ENCODE data around the gene TMEM140.
"Not testable (repeated sequence)": the region's sequence is repeated elsewhere in the genome, so short reads cannot be mapped to it uniquely, and the experiment has no call there.

Gene TMEM140

GRCh38 chr7:135158874-135159273 lies 11.0 kb downstream of the TMEM140 start:
- no peak for DNase-seq (ENCODE audit: low read depth in 2 of 2)

GRCh38 chr7:135159359-135160085 lies 11.7 kb downstream of the TMEM140 start:
- no peak for DNase-seq (ENCODE audit: low read depth in 2 of 2)

DNA sequence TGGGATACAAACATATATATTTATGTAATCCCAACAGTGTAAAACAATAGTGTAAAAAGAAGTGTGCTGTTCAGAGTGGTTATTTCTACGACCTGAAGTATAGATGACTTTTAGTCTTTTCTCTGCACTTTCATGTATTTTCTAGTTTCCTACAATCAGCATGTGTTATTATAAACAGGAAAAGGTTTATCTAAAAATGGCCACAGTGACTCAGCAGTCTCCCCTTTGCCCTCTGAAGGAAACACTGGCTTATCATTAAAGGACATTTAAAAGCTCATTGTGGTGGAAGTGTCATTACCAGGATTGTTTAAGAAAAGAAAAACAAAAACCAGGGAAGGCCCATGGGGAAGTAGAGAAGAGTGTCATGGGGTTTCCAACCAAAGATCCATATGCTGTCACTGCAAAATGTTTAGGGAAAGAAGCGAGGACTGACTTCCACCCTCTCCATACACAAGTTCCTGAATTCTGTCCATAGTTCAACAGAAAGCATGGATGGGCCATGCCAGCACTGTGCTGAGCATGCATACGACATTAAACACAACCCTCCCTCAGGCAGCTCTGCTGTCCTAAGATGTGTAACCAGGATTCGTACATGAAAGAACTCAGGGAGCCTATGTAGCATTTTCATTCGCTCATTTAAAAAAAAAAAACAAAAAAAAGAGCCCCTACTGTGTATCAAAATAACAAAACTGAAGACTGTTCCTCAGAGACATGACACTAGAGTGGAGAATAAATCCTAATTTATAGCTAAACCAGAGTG lies 12.4 kb downstream of the TMEM140 start:
- DNase-seq (ENCODE audit: low read depth in 2 of 2): no peak

GRCh38 chr7:135160858-135161653 lies 13.2 kb downstream of the TMEM140 start:
- no peak for DNase-seq (ENCODE audit: low read depth in 2 of 2)

DNA sequence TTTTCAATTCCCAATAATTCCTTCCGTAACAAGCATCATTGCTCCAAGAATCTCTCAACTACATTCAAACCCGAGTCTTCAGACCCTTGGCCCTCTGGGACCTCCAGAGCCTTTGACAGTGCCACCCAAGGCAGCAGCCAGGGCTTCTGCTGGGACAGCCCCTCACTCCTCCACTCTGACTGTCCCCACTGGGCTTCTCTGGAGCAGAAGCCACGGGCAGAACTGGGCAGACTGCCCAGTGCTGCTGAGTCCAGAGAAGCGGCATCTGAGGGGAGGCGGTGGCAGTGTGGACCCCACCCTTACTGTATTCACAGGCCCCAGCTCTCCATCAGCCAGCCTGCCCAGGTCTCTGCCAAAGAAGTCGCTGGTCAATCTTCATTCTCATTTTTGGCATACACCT lies 13.8 kb downstream of the TMEM140 start:
- no peak for DNase-seq (ENCODE audit: low read depth in 2 of 2)

DNA sequence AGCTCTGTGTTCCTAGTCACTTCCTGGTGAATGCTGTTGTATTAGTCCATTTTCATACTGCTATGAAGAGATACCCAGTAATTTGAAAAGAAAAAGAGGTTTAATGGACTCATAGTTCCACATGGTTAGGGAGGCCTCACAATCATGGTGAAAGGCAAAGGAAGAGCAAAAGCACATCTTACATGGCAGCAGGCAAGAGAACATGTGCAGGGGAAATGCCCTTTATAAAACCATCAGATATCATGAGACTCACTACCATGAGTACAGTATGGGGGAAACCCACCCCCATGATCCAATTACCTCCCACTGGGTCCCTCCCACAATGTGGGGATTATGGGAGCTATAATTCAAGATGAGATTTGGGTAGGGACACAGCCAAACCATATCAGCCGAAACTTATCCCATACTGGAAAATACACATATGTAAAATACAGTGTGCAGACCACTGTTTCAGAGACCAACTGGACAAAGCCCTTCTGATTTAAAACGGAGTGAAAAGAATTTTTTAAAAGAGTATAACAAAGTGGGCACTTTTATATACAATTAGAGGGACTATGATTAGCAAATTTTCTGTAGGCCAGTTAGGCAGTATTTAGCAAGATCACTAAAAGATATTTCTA lies 14.6 kb downstream of the TMEM140 start:
- no peak for DNase-seq (ENCODE audit: low read depth in 2 of 2)

- no peak for DNase-seq (ENCODE audit: low read depth in 2 of 2)
Measured at GRCh38 chr7:135164357-135165061, 16.6 kb downstream of the TMEM140 start.

DNA sequence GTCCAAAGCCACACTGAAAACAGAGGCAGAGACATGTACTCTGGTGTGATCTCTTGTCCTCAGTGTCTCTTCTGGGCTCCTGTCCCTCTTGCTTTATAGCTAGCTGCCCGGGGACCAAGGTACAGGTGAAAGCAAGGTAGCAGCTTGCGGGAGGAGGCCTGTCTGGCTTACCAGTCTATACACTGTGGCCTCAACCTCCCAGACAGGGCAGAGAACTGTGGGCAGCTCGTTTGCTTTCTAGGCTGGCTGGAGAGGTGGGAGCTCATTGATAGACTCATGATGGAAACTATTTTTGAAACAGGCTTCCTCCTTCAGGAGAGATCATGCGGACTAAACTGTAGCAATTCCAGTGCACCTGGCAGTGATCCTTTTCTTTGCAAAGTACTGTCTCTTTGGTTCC lies 18.0 kb downstream of the TMEM140 start:
- no peak for DNase-seq (ENCODE audit: low read depth in 2 of 2)

- no peak for DNase-seq (ENCODE audit: low read depth in 2 of 2)
Measured at GRCh38 chr7:135166338-135166990, 18.6 kb downstream of the TMEM140 start.

DNA sequence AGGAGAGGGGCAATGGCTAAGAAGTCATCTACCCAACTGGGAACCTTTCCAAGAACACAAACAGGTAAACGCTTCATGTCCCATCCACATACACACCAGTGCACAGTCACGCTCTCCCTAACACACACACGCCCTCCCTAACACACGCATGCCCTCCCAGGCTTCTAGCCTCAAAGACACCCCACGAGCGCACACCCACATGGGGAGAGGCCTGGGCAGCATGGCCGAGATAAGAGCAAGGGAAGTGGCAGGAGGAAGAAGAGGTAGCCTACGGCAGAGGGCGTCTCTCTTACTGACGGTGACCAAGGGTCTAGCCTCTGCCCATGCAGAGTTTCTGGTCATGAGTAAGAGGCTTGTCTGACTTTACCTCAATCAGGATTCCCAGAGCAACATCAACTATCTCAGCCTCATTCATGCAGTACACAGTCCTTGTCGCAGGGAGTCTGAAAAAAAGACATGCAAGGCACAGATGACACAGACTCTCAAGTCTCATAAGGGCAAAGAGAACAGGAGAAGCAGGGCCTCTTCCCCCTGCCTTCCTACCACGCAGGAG lies 19.6 kb downstream of the TMEM140 start:
- DNase-seq (ENCODE audit: low read depth in 2 of 2): no peak

GRCh38 chr7:135168001-135168400 lies 20.1 kb downstream of the TMEM140 start:
- no peak for DNase-seq (ENCODE audit: low read depth in 2 of 2)

DNA sequence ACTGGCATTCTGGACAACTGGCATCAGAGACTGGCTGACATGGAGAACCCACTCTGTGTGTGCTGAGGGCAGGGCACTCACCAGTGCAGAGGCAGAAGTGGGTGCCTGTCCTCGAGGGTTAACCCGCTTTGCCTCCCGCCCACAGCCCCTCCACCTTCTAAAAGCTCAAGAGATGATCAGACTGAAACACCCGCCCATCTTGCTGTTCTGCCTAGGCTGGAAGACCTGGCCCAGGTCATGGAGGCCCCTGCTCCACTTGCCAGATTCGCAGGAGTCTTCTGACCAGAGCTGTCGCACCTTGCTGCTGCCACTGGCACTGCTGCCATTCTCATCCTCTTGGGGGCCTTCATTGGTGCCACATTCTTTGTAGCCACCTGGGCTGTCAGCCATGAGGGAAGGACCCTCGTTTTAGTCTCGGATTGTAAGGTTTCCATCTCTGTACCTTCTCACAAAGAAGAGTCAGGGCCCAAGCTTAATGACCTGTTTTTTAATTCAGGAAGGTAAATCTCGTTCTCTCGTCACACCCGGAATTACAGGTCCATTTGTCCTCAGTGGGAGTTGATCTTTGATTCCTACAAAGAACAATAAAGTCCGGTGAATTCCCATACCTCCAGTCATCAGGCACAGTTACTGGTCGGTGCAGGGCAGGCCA lies 20.7 kb downstream of the TMEM140 start:
- no peak for DNase-seq (ENCODE audit: low read depth in 2 of 2)

DNA sequence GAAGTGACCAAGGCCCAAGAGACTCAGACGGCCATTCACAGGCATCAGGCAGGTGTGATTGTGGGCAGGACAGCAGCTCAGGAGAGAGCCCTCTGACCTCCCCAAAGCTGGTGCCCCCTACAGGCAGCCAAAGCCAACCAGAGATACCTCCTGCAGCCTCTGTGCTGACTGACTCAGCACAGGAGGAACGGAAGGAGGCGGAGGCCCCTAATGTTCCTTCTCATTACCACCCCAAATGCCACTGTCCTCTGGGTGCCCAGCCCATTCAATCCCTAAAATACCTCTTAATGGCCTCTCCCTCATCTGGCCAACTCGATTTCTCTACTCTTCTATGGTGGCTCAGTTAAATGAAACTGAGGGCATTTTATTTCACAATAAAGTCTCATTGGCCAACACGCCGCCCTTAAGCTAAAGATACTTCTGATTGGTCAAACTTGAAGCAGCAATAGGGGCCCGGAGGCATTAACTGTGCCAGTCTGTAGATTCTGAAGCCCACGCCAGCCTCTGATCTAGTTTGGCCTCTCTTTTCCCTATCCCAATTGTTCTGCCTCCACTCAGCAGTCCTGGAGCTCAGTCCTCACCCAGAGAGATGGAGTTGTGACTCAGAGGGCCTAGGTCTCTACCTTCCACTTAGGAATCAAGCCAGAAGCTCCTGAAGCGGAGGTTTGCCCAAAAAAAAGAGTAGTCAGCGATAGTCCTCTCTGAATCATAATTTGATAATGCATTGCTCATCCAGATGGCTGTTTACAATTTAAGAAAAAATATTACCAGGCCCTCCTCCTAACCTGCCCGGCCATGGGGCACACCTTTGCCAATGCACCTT lies 21.5 kb downstream of the TMEM140 start:
- no peak for DNase-seq (ENCODE audit: low read depth in 2 of 2)

DNA sequence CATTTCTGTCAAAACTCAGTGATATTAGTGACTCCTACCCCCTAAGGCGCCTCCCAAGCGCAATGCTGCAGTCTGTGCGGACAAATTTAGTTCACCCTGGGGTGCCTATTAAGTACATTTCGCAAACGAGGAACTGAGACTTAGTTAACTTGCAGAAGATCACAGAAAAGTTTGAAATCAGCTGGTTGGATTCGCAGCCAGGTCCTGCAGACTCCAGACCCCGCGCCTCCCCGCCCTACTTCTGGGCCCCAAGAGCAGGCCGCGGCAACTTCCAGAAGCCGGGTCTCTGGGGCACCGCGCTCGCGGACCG lies 22.0 kb downstream of the TMEM140 start:
- DNase-seq (ENCODE audit: low read depth in 2 of 2): no peak

GRCh38 chr7:135170274-135170997 lies 22.6 kb downstream of the TMEM140 start, which contains the start of gene CYREN:
Gene CYREN, minus strand, starts transcription at chr7:135170707. Its CDS starts 1,785 bp downstream, at chr7:135168922.
- DNase-seq (ENCODE audit: low read depth in 2 of 2): peak; percentile 76 to 81

DNA sequence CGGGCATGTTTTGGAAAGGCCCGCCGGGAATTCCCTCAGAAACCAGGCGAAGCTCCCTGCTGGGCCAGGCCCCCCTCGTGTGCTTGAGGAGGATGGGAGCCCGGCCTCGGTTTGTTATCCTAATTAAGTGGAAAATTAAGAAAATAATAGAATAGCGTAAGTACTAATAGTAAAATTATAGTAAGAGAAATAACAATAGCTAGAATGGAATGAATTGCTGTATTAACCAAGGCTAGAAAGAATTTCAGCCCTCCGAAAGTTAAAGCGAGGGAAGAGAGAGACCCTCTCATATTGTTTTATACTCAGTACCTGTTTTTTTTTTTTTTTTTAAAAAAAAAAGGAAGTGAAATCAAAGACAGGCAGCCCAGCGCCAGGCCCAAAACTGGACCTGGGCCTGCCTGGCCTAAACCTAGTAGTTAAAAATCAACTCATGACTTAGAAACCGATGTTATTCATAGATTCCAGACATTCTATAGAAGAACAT lies 23.2 kb downstream of the TMEM140 start:
- not testable (repeated sequence) for DNase-seq (ENCODE audit: low read depth in 2 of 2)

- not testable (repeated sequence) for DNase-seq (ENCODE audit: low read depth in 2 of 2)
Measured at GRCh38 chr7:135171581-135172291, 23.9 kb downstream of the TMEM140 start.

GRCh38 chr7:135173916-135174315 lies 26.0 kb downstream of the TMEM140 start:
- not testable (repeated sequence) for DNase-seq (ENCODE audit: low read depth in 2 of 2)
